VCaP (cell line): ENCODE data around the gene SMIM21.

Experiments
- H3K27ac ChIP-seq: fragments of 450-650 bp; 2 replicates; pipeline ENCODE4 v1.5.1; 2017
- TF ChIP-seq, protein P1 (sequence below): fragments of 450-650 bp; conservative IDR thresholded peaks from 2 replicates; pipeline ENCODE4 v1.5.1; 2017; ENCODE audit warnings: mild to moderate bottlenecking, moderate library complexity

SMIM21 gene

DNA sequence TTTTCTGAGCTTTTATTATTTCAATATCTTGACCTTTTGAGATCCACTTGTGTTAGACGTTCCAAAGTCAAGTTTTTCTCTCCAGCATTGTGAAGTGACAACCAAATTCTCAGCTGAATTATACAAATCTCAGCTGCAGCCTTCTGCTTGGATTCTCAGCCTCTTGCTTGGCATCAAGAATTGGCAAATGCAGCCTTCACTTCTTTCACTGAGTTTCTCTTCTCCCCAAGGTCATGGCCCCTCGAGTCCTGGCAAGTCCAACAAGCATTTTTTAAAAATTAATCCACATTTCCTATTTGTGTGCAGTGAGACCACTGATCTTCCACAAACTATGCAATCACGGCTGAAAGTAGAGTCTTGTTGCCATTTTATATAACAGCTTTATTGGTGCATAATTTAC, 23.4 kb upstream of the SMIM21 start:
- TF ChIP-seq, protein P1, sequence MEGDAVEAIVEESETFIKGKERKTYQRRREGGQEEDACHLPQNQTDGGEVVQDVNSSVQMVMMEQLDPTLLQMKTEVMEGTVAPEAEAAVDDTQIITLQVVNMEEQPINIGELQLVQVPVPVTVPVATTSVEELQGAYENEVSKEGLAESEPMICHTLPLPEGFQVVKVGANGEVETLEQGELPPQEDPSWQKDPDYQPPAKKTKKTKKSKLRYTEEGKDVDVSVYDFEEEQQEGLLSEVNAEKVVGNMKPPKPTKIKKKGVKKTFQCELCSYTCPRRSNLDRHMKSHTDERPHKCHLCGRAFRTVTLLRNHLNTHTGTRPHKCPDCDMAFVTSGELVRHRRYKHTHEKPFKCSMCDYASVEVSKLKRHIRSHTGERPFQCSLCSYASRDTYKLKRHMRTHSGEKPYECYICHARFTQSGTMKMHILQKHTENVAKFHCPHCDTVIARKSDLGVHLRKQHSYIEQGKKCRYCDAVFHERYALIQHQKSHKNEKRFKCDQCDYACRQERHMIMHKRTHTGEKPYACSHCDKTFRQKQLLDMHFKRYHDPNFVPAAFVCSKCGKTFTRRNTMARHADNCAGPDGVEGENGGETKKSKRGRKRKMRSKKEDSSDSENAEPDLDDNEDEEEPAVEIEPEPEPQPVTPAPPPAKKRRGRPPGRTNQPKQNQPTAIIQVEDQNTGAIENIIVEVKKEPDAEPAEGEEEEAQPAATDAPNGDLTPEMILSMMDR, result no peak
- no peak overlapping the region for H3K27ac ChIP-seq

DNA sequence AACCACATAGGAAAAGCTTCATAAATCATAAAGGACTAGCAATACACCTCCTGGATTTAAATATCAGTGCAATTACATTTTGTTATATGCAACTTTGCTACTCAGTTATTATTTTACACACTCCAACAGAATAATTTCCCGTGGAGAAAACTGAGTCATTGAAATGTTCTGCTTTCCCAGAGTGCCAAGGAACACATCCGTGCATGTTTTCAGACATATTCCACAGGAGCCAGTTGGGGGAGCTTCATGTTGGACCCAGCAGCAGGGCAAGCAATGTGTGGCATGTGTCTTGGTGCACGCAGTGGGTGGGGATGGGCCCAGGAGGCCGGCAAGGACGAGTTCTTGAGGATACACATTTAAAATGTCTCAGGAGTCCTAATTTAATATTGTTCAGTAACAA, 14.4 kb upstream of the SMIM21 start:
- H3K27ac ChIP-seq, result no peak overlapping the region
- TF ChIP-seq, protein P1, result no peak

DNA sequence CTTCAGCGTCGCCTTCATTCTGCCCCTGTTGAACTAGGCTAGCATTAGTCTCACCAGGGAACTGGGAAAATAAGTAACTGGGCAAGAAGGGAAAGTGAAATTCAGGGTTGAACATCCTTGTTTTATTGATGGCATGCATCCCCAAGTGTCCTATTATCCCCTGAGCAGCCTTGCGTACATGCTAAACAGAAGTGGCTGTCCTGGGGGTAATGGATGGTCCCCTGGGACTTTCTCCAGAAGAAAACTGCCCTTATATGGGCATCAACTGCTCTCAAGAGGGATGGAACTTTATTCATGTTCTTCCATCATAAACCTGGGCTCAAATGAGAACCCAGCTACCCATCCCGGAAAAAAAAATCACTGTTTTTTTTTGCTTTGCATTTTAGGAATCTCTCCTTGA, 11.8 kb upstream of the SMIM21 start:
- no peak overlapping the region for H3K27ac ChIP-seq
- TF ChIP-seq, protein P1, result no peak

DNA sequence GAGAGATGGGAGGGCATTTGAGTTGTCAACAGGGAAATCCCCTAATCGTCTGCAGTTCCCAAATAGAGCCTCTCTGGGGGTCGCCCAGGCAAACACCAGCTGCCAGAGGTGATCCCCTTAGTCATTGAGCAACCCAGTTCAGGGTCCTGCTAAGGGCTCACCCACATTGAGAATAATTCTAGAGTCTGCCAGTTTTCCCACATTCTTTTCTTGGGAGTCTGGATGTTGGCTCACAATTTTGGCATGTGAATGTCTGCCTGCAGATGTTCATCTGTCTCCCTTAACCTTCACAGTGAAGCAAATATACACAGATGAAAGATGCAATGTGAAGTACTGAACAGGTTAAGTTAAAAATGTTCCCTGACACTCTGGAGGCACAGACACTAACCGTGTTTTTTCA, 11.4 kb upstream of the SMIM21 start:
- no peak overlapping the region for H3K27ac ChIP-seq
- TF ChIP-seq, protein P1, result no peak

DNA sequence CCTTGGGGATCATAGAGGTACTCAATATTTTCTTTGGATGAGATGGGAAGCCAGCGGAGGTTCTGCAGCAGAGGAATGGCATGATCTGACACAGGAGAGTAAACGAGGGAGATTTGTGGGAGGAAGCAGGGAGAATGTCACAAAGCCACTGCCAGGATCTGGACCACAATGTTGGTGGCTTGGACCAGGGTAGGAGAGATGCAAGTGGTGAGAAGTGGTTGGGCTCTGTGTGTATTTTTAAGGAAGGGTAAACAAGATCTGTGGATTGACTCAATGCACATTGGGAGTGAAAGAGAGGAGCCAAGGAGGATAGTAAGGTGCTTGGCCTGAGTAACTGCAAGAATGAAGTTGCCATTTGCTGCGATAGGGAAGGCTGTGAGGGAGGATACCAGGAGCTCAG, 10.5 kb upstream of the SMIM21 start:
- TF ChIP-seq, protein P1, result no peak
- H3K27ac ChIP-seq, result no peak overlapping the region

DNA sequence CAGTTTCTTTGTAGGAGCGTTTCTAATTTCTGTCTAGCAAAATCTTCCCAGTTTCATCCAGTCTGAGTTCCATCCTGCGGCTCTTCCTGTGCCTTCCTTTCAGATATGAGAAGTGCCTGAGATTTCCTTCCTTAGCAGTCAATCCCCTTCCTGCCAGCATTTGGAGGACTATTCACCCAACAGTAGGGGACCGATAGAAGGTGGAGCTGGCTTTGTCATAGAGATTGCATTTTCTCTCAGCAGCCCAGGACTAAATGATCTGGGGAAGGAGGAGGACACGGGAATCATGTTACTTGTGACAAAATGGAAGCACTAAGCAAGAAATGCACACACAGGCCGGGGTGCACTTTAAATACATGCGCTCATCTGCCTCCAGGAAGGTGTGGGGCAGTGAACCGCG, 5.6 kb upstream of the SMIM21 start:
- no peak overlapping the region for H3K27ac ChIP-seq
- TF ChIP-seq, protein P1, result no peak

DNA sequence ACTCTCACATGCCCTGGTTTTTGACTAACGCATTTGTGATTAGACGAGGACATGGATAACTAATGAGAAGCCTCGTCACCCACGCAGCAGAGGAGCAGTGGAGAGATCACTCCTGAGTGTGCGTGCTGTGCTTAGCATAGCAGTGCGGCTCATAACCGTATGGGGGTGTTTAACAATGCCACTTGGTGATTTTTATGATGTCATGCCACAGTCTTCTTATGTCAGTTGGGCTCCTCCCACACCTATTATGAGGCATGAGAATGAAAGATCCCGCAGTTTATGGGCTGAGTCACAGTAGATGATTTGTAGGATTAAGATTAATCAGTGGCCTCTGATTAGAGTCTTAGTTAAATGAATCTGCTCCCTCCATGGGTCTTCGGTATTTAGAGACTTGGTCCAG, 2.5 kb upstream of the SMIM21 start:
- H3K27ac ChIP-seq, result no peak overlapping the region
- TF ChIP-seq, protein P1, result no peak

DNA sequence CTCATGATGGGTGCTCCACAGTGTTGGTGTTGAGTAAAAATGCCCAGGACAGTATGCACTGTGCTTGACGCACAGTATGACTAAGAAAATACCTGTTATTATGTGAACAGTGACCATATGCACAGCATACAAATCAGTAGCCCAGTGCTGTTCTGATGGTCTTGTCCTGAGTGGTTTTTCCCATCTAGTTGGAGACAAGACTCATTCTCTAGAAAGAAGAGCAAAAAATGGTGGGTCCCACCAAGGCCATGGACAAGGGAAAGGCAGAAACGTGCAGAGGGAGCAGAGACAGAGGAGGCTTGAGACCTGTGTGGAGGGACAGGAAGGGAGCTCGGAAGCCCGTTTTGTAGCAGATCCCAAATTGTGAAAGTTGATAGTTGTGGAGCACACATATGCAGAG, 987 bp upstream of the SMIM21 start:
- no peak overlapping the region for H3K27ac ChIP-seq
- TF ChIP-seq, protein P1, result no peak
